ENCODE results near the gene MLXIPL. TPM values are rescaled to one million over a fixed set of nuclear protein-coding genes. Genes with fewer than 3 reads are reported as not detected.

MLXIPL gene
- total RNA-seq, 1 experiment from 2014 or later = 19.8 TPM

DNA sequence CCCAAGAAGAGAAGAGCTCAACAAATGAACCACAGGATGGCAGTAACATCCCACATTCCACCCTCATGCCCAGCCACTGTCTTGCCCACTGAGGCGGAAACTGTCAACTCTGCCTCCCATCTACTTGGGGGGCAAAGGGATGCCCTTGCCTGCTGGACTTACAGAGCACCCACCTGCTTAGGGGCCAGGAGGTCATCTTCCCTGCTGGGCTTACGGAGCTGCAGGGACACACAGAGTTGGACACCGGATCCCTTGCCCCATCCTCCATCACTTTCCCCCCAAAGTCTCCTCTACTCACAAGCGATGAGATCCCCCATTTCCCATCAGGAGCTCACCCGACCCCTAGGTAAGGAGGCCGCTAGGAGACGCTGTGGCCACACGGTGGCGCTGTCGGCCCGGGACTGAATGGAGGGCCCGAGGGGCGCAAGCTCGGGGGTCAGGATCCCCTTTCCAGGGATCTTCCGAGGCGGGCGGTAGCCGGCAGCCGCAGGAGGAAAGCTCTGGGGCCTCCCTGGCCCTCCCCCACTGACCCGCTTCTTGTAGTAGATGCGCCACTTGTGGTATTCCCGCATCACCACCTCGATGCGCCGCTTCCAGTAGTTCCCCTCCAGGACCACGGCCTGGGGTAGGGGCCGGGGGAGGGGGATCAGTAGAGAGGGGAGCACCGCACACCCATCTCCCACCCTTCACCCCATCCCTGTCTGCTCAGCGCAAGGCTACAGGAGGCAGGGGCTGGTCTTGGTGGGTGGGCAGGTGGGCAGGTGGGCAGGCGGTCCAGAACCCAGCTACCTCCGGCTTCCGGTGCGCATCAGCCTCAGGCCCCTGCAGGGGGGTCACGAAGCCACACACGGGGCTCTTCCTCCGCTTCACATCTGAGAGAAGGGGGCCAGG lies 17.3 kb downstream of the MLXIPL start:
- no peak overlapping the region for H3K27ac Mint-ChIP-seq (ENCODE audit: unreplicated experiment)
- no peaks in the 10 kb centered on the region for H3K27me3 ChIP-seq (replicated peaks; ENCODE audit: control insufficient read depth, insufficient read depth, low read length)
- intact Hi-C loops (cut with micrococcal nuclease; ENCODE audit: unreplicated experiment) = loop anchor here (1.0 kb wide), 1 partner anchor 118 kb away; no protein-coding TSS in a partner anchor
- peaks cover 7% of the 10 kb centered on the region for H3K4me1 Mint-ChIP-seq (ENCODE audit: low read depth, unreplicated experiment)
- peak; percentile 63 to 77 for DNase-seq
- H3K9me3 ChIP-seq = no peaks in the 10 kb centered on the region
- no peaks in the 10 kb centered on the region for H3K36me3 ChIP-seq (ENCODE audit: control insufficient read depth, insufficient read depth, low read length)
- TF ChIP-seq, protein P1, sequence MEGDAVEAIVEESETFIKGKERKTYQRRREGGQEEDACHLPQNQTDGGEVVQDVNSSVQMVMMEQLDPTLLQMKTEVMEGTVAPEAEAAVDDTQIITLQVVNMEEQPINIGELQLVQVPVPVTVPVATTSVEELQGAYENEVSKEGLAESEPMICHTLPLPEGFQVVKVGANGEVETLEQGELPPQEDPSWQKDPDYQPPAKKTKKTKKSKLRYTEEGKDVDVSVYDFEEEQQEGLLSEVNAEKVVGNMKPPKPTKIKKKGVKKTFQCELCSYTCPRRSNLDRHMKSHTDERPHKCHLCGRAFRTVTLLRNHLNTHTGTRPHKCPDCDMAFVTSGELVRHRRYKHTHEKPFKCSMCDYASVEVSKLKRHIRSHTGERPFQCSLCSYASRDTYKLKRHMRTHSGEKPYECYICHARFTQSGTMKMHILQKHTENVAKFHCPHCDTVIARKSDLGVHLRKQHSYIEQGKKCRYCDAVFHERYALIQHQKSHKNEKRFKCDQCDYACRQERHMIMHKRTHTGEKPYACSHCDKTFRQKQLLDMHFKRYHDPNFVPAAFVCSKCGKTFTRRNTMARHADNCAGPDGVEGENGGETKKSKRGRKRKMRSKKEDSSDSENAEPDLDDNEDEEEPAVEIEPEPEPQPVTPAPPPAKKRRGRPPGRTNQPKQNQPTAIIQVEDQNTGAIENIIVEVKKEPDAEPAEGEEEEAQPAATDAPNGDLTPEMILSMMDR (IDR thresholded peaks at IDR 0.05; ENCODE audit: insufficient read depth in 1 of 2, low read depth in 1 of 2, low read length in 1 of 2, severe bottlenecking in 1 of 2, unreplicated experiment in 1 of 2) = peak; percentile 93 to 94
- no peak overlapping the region for H3K4me3 Mint-ChIP-seq (ENCODE audit: unreplicated experiment)
- POLR2A ChIA-PET = no interaction called here
- CTCF ChIA-PET = interaction anchor here (0.6 to 2.0 kb wide), 25 partner anchors 9 to 235 kb away, joined by 3 to 17 read pairs (median 5); partner anchors contain the start of genes ABHD11, METTL27, MLXIPL and STX1A
- no peak overlapping the region for H3K4me3 ChIP-seq (ENCODE audit: low read depth, low read length)
- peaks cover 7% of the 10 kb centered on the region for H3K36me3 Mint-ChIP-seq (ENCODE audit: insufficient read depth, unreplicated experiment)
- no peaks in the 10 kb centered on the region for H3K27me3 Mint-ChIP-seq (ENCODE audit: insufficient read depth, unreplicated experiment)
- BruUV-seq (replicated peaks) = no TSS peak
- H3K4me1 ChIP-seq = peaks cover 5% of the 10 kb centered on the region; the same call in 1 of the 2 replicates
- H3K9me3 Mint-ChIP-seq (ENCODE audit: unreplicated experiment) = no peaks in the 10 kb centered on the region

DNA sequence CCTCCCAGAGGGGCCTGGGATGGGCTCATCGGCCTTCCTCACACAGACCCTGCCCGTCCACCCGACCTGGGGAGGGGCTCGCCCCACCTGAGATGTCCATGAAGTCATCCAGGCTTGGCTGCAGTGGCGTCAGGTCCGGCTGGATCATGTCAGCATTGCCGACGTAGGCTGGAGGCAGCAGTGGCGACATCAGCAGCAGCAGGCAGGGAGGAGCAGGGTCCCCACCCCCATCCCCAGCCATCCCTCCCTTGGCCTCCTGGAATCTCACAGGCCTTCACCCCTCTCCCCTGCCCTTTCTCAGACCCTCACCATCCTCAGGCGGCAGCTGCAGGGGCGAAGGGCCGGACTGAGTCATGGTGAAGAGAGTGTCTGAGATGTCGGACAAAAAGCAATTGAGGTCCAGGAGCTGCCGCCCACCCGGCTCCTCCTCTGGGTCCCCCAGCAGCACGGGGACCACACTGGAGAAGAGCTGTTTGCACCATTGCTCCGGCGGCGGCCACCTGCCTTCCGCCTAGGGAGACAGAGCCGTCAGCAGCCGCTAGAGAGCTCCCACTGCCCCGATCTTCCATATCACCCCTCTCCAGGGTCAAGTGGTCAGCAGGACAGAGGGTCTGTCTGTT lies 18.6 kb downstream of the MLXIPL start:
- no peaks in the 10 kb centered on the region for H3K9me3 ChIP-seq
- intact Hi-C loops (cut with micrococcal nuclease; ENCODE audit: unreplicated experiment) = no loop called here
- ChIA-PET POLR2A (no interaction called here), CTCF (interaction anchor here (2.0 kb wide), 1 partner anchor 120 kb away, joined by 17 read pairs; no protein-coding TSS in a partner anchor)
- Mint-ChIP-seq H3K4me1 (ENCODE audit: low read depth, unreplicated experiment) (peaks cover 7% of the 10 kb centered on the region), H3K9me3 (ENCODE audit: unreplicated experiment) (no peaks in the 10 kb centered on the region), H3K27ac (ENCODE audit: unreplicated experiment) (no peak overlapping the region), H3K4me3 (ENCODE audit: unreplicated experiment) (no peak overlapping the region), H3K36me3 (ENCODE audit: insufficient read depth, unreplicated experiment) (peaks cover 10% of the 10 kb centered on the region), H3K27me3 (ENCODE audit: insufficient read depth, unreplicated experiment) (no peaks in the 10 kb centered on the region)
- no peak overlapping the region for H3K4me3 ChIP-seq (ENCODE audit: low read depth, low read length)
- TF ChIP-seq, protein P1 (IDR thresholded peaks at IDR 0.05; ENCODE audit: insufficient read depth in 1 of 2, low read depth in 1 of 2, low read length in 1 of 2, severe bottlenecking in 1 of 2, unreplicated experiment in 1 of 2) = no peak
- H3K27me3 ChIP-seq (replicated peaks; ENCODE audit: control insufficient read depth, insufficient read depth, low read length) = no peaks in the 10 kb centered on the region
- BruUV-seq (replicated peaks) = no TSS peak
- DNase-seq = no peak
- H3K36me3 ChIP-seq (ENCODE audit: control insufficient read depth, insufficient read depth, low read length) = no peaks in the 10 kb centered on the region
- H3K4me1 ChIP-seq = 0 out of 2 replicates have a peak, but pooled peaks cover 4% of the 10 kb centered on the region
